Left ventricle myocardium superior (tissue), 1 donor: ENCODE results near the gene RHO. TPM values are rescaled to one million over a fixed set of nuclear protein-coding genes. Genes with fewer than 3 reads are reported as not detected.
"Not testable (repeated sequence)": the region's sequence is repeated elsewhere in the genome, so short reads cannot be mapped to it uniquely, and the experiment has no call there.

ENCODE experiments used
- ATAC-seq: fragments of 200-7000 bp; cut with Tn5 transposase; one replicate; pipeline ENCODE4 v1.9.1; 2020; ENCODE audit warnings: mild to moderate bottlenecking, moderate library complexity
- DNase-seq: peaks from one replicate; pipeline ENCODE4 v3.0.0-alpha.2; 2020
- intact Hi-C: fragments of 100-400 bp; cut with micrococcal nuclease; formaldehyde crosslinking; loops from one replicate; pipeline ENCODE4 v1.11.0; 2022
- long read RNA-seq: library from polyadenylated mRNA; unstranded; transcript quantifications from one replicate; pipeline ENCODE4 v2.0.0, GENCODE V29; 2021
- total RNA-seq: library from RNA; stranded (reverse); fragmentation: NEBNext Ultra II Directional; extraction: Animal tissue kit (Norgen Biotek cat#: 25700); gene quantifications from one replicate; pipeline ENCODE4 v1.2.1, GENCODE V29; 2021
- donor health status: DM: no; HTN: yes; CAD: no; lungs with severe emphysema.

The RHO gene
- not detected for total RNA-seq
- long read RNA-seq: 0 reads

DNA sequence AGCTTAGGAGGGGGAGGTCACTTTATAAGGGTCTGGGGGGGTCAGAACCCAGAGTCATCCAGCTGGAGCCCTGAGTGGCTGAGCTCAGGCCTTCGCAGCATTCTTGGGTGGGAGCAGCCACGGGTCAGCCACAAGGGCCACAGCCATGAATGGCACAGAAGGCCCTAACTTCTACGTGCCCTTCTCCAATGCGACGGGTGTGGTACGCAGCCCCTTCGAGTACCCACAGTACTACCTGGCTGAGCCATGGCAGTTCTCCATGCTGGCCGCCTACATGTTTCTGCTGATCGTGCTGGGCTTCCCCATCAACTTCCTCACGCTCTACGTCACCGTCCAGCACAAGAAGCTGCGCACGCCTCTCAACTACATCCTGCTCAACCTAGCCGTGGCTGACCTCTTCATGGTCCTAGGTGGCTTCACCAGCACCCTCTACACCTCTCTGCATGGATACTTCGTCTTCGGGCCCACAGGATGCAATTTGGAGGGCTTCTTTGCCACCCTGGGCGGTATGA, at the start of gene RHO:
RHO (plus strand) TSS at position 51 of the 512 bp plus-strand sequence; CDS start at position 146, 95 bp downstream.
- DNase-seq: no peak
- intact Hi-C loops: no loop called here
- ATAC-seq: no peak

DNA sequence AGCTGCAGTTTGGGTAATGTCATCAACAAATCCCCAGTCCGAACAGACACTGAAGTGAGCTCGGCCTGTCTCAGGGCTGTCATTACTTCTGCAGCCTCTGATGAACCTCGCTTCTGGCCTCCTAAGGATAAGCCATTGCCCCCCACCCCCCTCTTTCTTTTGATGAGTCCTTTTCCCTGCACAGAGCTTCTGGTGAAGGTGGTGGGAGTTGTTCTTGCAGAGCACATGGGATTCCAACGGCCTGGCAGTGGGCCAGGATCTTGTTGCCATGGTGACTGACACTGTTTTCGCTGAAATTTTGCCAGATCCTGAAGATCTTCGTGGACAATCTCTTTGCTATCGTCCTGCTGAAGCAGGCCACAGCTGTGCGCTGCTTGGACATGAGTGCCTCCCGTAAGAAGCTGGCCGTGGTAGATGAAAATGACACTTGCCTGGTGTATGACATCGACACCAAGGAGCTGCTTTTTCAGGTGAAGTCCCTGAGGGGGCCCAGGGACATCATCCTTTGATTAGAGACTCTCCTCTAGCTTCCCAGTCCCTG, 47.1 kb upstream of the RHO start:
- peak; percentile 11 for ATAC-seq
- peak; percentile 75 for DNase-seq
- intact Hi-C loops: not testable (repeated sequence)

DNA sequence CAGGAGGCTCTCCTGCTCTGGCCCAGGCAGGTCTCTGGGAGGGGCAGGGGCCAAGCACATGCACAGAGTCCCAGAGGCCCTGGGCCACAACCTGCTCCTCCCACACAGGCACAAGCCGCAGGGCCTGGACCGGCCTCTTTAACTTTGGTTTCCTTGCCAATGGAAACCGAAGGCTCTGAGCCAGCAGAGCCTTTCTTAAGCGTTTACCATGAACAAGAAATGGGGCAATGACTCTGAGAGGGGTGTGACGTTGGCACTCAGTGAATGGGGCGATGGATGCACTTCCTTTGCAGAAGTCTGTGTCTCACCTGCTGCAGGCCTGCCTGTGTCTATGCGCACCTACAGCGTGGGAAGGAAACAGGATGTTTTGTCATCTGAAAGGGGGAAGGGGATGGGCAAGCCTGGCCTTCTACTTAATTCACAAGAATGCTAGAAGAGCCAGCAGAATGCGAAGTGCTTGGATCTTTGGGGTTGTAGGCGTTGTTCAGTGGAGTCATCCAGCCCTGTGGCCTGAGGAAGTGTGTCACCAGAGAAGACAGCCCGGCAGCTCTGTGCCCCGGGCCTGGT, 46.6 kb upstream of the RHO start:
- DNase-seq (peak; percentile 69), ATAC-seq (peak; percentile 71)
- intact Hi-C loops: no loop called here

DNA sequence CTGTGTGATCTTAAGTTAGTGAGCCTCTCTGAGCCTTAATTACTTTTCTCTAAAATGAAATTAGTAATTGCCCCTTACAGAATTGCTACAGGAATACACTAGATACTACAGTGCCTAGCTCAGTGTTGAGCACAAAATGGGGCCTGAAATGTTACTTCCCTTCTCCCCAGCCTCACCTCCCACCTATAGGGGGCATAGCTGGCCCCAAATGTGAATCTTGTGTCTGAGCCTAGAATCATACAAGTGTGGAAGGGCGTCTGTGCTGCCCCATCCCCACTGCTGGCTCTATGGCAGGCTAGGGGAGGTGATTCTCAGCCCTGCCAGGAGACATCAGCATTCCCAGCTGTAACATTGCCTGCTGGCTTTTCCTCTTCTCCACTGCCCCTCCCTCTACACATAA, 45.7 kb upstream of the RHO start:
- DNase-seq (no peak), ATAC-seq (no peak)
- intact Hi-C loops: no loop called here

GRCh38 chr3:129483870-129484269, 44.6 kb upstream of the RHO start:
- intact Hi-C loops: no loop called here
- ATAC-seq: no peak
- no peak for DNase-seq

DNA sequence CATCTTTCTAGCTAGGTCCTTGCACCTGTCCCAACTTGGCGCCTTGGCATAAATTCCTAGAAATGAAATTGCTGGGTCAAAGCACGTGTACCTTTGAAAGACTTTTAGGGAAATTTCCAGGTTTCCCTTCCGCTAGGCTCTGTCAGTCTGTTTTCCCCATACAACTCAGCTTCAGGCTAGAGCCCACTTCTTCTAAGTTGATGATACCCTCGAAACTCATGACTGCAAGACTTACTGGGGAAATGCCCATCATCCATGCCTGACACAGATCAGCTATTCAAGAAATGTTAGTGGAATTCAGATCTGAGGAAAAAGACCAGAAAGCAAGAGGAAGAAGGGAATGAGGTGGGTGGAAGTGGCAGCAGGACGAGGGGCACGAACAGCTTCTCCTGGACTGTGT, 43.3 kb upstream of the RHO start:
- intact Hi-C loops, ATAC-seq, DNase-seq: not testable (repeated sequence)

GRCh38 chr3:129485721-129486663, 42.4 kb upstream of the RHO start:
- DNase-seq (peak; percentile 81), ATAC-seq (peak; percentile 55)
- intact Hi-C loops: no loop called here

- ATAC-seq (no peak), DNase-seq (no peak)
- intact Hi-C loops: no loop called here
Observed at GRCh38 chr3:129486664-129487035, 41.8 kb upstream of the RHO start.

- ATAC-seq: no peak
- intact Hi-C loops: no loop called here
Observed at GRCh38 chr3:129487183-129487867, 41.1 kb upstream of the RHO start.

GRCh38 chr3:129487868-129488335, 40.5 kb upstream of the RHO start:
- intact Hi-C loops, ATAC-seq, DNase-seq: not testable (repeated sequence)

More at GRCh38 chr3:129487183-129487867, 41.1 kb upstream of the RHO start:
- no peak for DNase-seq

- ATAC-seq, DNase-seq, intact Hi-C loops: not testable (repeated sequence)
Observed at GRCh38 chr3:129489258-129489657, 39.2 kb upstream of the RHO start.

DNA sequence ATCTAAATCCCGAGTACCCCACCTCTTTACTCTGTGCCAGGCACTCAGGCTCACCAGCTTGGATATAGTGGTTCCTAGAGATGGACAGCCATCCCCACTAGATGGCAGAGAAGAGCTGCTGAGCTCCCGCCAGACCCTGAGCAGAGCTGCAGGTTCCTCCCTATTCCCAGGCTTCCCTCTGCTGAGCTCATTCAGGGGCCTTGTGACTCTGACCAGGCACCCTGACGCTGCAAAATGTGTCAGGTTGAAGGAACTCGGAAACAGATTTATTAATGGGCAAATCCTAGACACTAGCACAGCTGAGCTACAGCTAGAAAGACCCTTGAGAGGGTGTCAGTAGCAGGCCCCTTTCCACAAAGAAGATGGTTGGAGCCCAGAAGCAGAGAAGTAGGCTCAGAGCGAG, 38.2 kb upstream of the RHO start:
- DNase-seq (peak; percentile 85), ATAC-seq (peak; percentile 91)
- intact Hi-C loops: loop anchor here (5.0 to 10.0 kb wide), 2 partner anchors 135 to 337 kb away; no protein-coding TSS in a partner anchor

GRCh38 chr3:129491077-129491476, 37.4 kb upstream of the RHO start:
- ATAC-seq, DNase-seq: not testable (repeated sequence)
- intact Hi-C loops: loop anchor here (5.0 to 10.0 kb wide), 2 partner anchors 134 to 336 kb away; no protein-coding TSS in a partner anchor

GRCh38 chr3:129491794-129492193, 36.6 kb upstream of the RHO start:
- ATAC-seq: no peak

DNA sequence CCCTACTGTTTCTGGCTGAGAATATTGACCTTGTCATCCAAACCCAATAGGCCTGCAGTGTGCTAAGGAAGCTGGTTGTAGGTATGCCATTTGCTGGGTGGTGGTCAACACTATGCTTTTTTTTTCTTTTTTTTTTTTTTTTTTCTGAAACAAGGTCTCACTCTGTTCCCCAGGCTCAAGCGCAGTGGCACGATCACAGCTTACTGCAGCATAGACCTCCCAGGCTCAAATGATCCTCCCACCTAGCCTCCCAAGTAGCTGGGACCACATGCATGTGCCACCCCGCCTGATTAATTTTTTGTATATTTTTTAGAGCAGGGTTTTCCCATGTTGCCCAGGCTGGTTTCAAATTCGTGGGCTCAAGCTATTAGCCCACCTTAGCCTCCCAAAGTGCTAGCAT, 35.7 kb upstream of the RHO start:
- intact Hi-C loops: loop anchor here (5.0 to 10.0 kb wide), 2 partner anchors 132 to 335 kb away; no protein-coding TSS in a partner anchor
- no peak for ATAC-seq
- no peak for DNase-seq

More at GRCh38 chr3:129491794-129492193, 36.6 kb upstream of the RHO start:
- DNase-seq: no peak
- intact Hi-C loops: loop anchor here (5.0 to 10.0 kb wide), 2 partner anchors 133 to 336 kb away; no protein-coding TSS in a partner anchor

DNA sequence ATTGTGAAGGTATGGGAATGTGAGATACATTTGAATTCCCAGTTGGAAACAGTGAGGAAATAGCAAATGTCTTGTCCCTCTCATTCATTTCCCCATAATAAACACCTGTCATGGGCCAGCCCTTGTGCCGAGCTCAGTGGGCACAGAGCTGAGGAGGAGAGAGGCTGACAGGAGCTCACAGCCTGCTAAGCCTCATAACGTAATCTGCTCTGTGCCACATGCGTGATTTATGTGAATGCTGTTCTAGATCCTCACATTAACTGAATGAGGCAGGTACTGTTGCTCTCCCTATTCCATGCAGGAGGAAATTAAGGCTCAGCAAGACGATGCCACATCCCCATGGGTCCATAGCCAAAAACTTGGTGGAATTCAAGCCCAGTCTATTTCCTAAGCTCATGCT, 35.2 kb upstream of the RHO start:
- ATAC-seq: no peak
- DNase-seq: no peak
- intact Hi-C loops: loop anchor here (5.0 to 10.0 kb wide), 2 partner anchors 132 to 334 kb away; no protein-coding TSS in a partner anchor

DNA sequence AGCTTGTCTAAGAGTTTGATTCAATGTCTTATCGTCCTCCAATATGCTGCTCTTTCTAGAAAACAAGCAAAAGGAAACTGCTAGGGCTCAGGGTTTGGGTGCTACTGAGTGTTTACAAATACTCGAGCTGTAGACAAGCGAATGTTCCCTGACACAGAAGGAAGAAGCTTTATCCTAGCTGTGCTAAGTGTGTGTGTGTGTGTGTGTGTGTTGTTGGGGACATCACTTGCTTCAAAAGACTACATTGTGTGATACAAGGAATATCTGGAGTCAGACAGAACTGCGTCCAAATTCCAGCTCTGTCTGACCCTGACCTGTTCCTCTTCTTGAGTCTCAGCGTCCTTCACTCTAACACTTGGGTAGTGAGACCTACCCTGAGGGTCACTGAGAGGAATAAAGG, 33.9 kb upstream of the RHO start:
- ATAC-seq, DNase-seq: not testable (repeated sequence)
- intact Hi-C loops: loop anchor here (5.0 to 10.0 kb wide), 2 partner anchors 130 to 333 kb away; no protein-coding TSS in a partner anchor

GRCh38 chr3:129495006-129495639, 33.3 kb upstream of the RHO start:
- intact Hi-C loops: loop anchor here (10.0 kb wide), 1 partner anchor 130 kb away; no protein-coding TSS in a partner anchor
- not testable (repeated sequence) for DNase-seq
- peak; percentile 11 for ATAC-seq
